Keratinocyte (primary cell): ENCODE data around the gene TMEM196.

Experiments
- EZH2 ChIP-seq: IDR thresholded peaks from one replicate; pipeline ENCODE4 v1.6.1; 2012; ENCODE audit warnings: inconsistent platforms, mild to moderate bottlenecking, low read length, moderate library complexity
- TF ChIP-seq, protein P1 (sequence below), 3 experiments: IDR thresholded peaks in 1 of 3; conservative IDR thresholded peaks in 1 of 3; optimal IDR thresholded peaks in 1 of 3; 2 replicates in 2 of 3; 3 replicates in 1 of 3; pipeline versions ENCODE3 to v1.5.1; 2011; ENCODE audit warnings: low read length in 3 of 3, mild to moderate bottlenecking in 3 of 3, moderate library complexity in 2 of 3, control low read depth in 1 of 3, inconsistent platforms in 1 of 3; ENCODE audit not compliant: insufficient read depth in 2 of 3; ENCODE audit errors: extremely low read depth in 1 of 3

DNA sequence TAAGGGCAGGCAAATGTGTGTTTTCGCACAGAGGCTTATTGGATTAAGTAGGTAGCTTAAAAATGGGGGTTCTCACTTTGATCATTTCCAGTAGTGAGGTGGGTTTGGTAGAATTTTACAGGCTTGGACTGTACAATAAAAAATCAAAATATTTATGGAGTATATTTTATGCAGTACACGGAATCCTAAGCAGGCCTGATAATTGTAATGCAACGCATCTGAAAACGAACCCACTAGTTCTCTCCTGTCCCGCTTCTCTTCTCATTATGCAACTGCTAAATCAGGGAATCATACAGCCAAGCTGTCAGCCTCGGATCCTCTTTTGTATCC lies 64.2 kb downstream of the TMEM196 start:
- TF ChIP-seq, protein P1, sequence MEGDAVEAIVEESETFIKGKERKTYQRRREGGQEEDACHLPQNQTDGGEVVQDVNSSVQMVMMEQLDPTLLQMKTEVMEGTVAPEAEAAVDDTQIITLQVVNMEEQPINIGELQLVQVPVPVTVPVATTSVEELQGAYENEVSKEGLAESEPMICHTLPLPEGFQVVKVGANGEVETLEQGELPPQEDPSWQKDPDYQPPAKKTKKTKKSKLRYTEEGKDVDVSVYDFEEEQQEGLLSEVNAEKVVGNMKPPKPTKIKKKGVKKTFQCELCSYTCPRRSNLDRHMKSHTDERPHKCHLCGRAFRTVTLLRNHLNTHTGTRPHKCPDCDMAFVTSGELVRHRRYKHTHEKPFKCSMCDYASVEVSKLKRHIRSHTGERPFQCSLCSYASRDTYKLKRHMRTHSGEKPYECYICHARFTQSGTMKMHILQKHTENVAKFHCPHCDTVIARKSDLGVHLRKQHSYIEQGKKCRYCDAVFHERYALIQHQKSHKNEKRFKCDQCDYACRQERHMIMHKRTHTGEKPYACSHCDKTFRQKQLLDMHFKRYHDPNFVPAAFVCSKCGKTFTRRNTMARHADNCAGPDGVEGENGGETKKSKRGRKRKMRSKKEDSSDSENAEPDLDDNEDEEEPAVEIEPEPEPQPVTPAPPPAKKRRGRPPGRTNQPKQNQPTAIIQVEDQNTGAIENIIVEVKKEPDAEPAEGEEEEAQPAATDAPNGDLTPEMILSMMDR (optimal IDR thresholded peaks at IDR 0.05 in 1 of 3, IDR thresholded peaks at IDR 0.05 in 1 of 3, conservative IDR thresholded peaks at IDR 0.05 in 1 of 3; ENCODE audit: extremely low read depth in 1 of 3, insufficient read depth in 2 of 3, low read length in 3 of 3): no peak
- TF ChIP-seq EZH2: no peak
